ENCODE results near the gene C17orf107. TPM values are rescaled to one million over a fixed set of nuclear protein-coding genes. Genes with fewer than 3 reads are reported as not detected.

The C17orf107 gene
- total and polyA plus RNA-seq, 2 of the 13 experiments (the other 11 are each of a cell fraction or from before 2014, with no cell fraction given), result 0.20 to 0.59 TPM

GRCh38 chr17:4908301-4908700 is 9.0 kb downstream of the C17orf107 start (continued):
- TF ChIP-seq SSRP1 (CRISPR knock-in tag; IDR thresholded peaks at IDR 0.05) (0 out of 2 replicates have a peak, but pooled peaks have one; percentile 47), FOXO4 (CRISPR knock-in tag; conservative IDR thresholded peaks at IDR 0.05) (0 out of 2 replicates have a peak, but pooled peaks have one; percentile 9), MXI1 (IDR thresholded peaks at IDR 0.05; ENCODE audit: borderline replicate concordance, low read depth, low read length) (peak; percentile 39; the same call in 1 of the 3 replicates), GABPB1 (CRISPR knock-in tag; IDR thresholded peaks at IDR 0.05) (peak; percentile 76), GMEB2 (CRISPR knock-in tag; IDR thresholded peaks at IDR 0.05; ENCODE audit: low read depth) (no peak), PREB (CRISPR knock-in tag; IDR thresholded peaks at IDR 0.05) (no peak), ELF4 (CRISPR knock-in tag; IDR thresholded peaks at IDR 0.05; ENCODE audit: borderline replicate concordance) (no peak), GZF1 (CRISPR knock-in tag; IDR thresholded peaks at IDR 0.05) (no peak), KMT2B (CRISPR knock-in tag; IDR thresholded peaks at IDR 0.05) (peak; percentile 39; the same call in 1 of the 2 replicates), ZFP90 (CRISPR knock-in tag; IDR thresholded peaks at IDR 0.05; ENCODE audit: borderline replicate concordance) (peak; percentile 38; the same call in 1 of the 2 replicates), ZNF275 (CRISPR knock-in tag; IDR thresholded peaks at IDR 0.05; ENCODE audit: borderline replicate concordance) (no peak), ZMYM4 (CRISPR knock-in tag; IDR thresholded peaks at IDR 0.05) (peak; percentile 44; the same call in 1 of the 2 replicates), AFF4 (CRISPR knock-in tag; IDR thresholded peaks at IDR 0.05) (no peak), ZNF577 (CRISPR knock-in tag; IDR thresholded peaks at IDR 0.05; ENCODE audit: borderline replicate concordance, low read depth) (no peak), KDM1A (CRISPR knock-in tag; IDR thresholded peaks at IDR 0.05) (no peak), ZNF614 (CRISPR knock-in tag; IDR thresholded peaks at IDR 0.05; ENCODE audit: borderline replicate concordance) (peak; percentile 71; the same call in 1 of the 2 replicates), E2F1 (CRISPR knock-in tag; IDR thresholded peaks at IDR 0.05) (no peak), KDM2A (CRISPR knock-in tag; IDR thresholded peaks at IDR 0.05; ENCODE audit: borderline replicate concordance, low read depth) (peak; percentile 68; the same call in 1 of the 2 replicates), ZSCAN20 (CRISPR knock-in tag; IDR thresholded peaks at IDR 0.05; ENCODE audit: borderline replicate concordance) (no peak)

Data from HepG2 (cell line).